Naive thymus-derived CD4-positive, alpha-beta T cell (primary cell): ENCODE measurements around the gene PJA2. TPM values are rescaled to one million over a fixed set of nuclear protein-coding genes. Genes with fewer than 3 reads are reported as not detected.

ENCODE experiments used
- ATAC-seq: fragments of 150-1000 bp; cut with Tn5 transposase; 2 replicates; pipeline ENCODE4 v1.10.0; 2021; ENCODE audit warnings: mild to moderate bottlenecking, moderate library complexity
- CTCF ChIA-PET: fragments of 350-600 bp; sonication (Branson Sonifier 250); formaldehyde crosslinking; loops from one replicate; lab custom pipeline; 2021; ENCODE audit warnings: antibody characterized with exemption; lab: Charles Lee
- POLR2A ChIA-PET: fragments of 350-600 bp; sonication (Branson Sonifier 250); formaldehyde crosslinking; loops from one replicate; lab custom pipeline; 2021; ENCODE audit warnings: antibody characterized with exemption, inconsistent platforms; lab: Charles Lee
- DNase-seq, 9 donors: peaks; one replicate each; pipeline versions ENCODE4 v3.0.0 to v3.0.0-alpha.2; 2020 to 2022; ENCODE audit warnings: mixed read lengths in 1 of 9
- H3K27ac ChIP-seq: one replicate; pipeline ENCODE4 v1.7.0; 2013; ENCODE audit warnings: mild to moderate bottlenecking, low read depth, low read length, moderate library complexity
- H3K27me3 ChIP-seq, 2 donors: one replicate each; pipeline ENCODE4 v1.7.0; 2013; ENCODE audit warnings: low read length in 2 of 2, mild to moderate bottlenecking in 2 of 2, moderate library complexity in 2 of 2; ENCODE audit not compliant: control insufficient read depth in 2 of 2, insufficient read depth in 2 of 2
- H3K36me3 ChIP-seq, 3 experiments: 1 replicate in 2 of 3; 2 replicates in 1 of 3; pipeline ENCODE4 v1.7.0; 2013; ENCODE audit warnings: low read length in 3 of 3, mild to moderate bottlenecking in 3 of 3, moderate library complexity in 1 of 3; ENCODE audit not compliant: insufficient read depth in 3 of 3, control insufficient read depth in 2 of 3
- H3K4me1 ChIP-seq, 2 donors: one replicate each; pipeline ENCODE4 v1.7.0; 2013; ENCODE audit warnings: low read length in 2 of 2, mild to moderate bottlenecking in 2 of 2, moderate library complexity in 1 of 2; ENCODE audit not compliant: control insufficient read depth in 2 of 2, insufficient read depth in 2 of 2
- H3K4me3 ChIP-seq: 2 replicates; pipeline ENCODE4 v1.7.0; 2013; ENCODE audit warnings: mild to moderate bottlenecking, low read length
- H3K9me3 ChIP-seq, 3 experiments: 1 replicate in 2 of 3; 2 replicates in 1 of 3; pipeline ENCODE4 v1.7.0; 2013; ENCODE audit warnings: low read length in 3 of 3; ENCODE audit not compliant: control insufficient read depth in 2 of 3
- H3K27ac Mint-ChIP-seq, 9 donors: one replicate each; pipeline ENCODE4 v1.8.0; 2020 to 2022; ENCODE audit warnings: mixed read lengths in 9 of 9, mild to moderate bottlenecking in 8 of 9, moderate library complexity in 5 of 9, inconsistent platforms in 2 of 9
- H3K27me3 Mint-ChIP-seq, 5 donors: one replicate each; pipeline ENCODE4 v1.8.0; 2021 to 2022; ENCODE audit warnings: mixed read lengths in 5 of 5, mild to moderate bottlenecking in 1 of 5
- H3K36me3 Mint-ChIP-seq, 5 donors: one replicate each; pipeline ENCODE4 v1.8.0; 2020 to 2022; ENCODE audit warnings: mixed read lengths in 5 of 5, mild to moderate bottlenecking in 3 of 5, inconsistent platforms in 1 of 5
- H3K4me1 Mint-ChIP-seq, 7 donors: one replicate each; pipeline ENCODE4 v1.8.0; 2020 to 2022; ENCODE audit warnings: mixed read lengths in 7 of 7, mild to moderate bottlenecking in 3 of 7, inconsistent platforms in 1 of 7
- H3K4me3 Mint-ChIP-seq, 10 donors: one replicate each; pipeline ENCODE4 v1.8.0; 2020 to 2022; ENCODE audit warnings: mild to moderate bottlenecking in 10 of 10, mixed read lengths in 10 of 10, moderate library complexity in 6 of 10, inconsistent platforms in 2 of 10
- H3K9me3 Mint-ChIP-seq, 11 donors: one replicate each; pipeline ENCODE4 v1.8.0; 2020 to 2022; ENCODE audit warnings: mixed read lengths in 11 of 11, mild to moderate bottlenecking in 4 of 11, inconsistent platforms in 1 of 11, moderate library complexity in 1 of 11
- intact Hi-C, 2 donors: fragments of 100-400 bp; cut with micrococcal nuclease; formaldehyde crosslinking; loops; one replicate each; pipeline ENCODE4 v1.15.1; 2023
- polyA plus RNA-seq, 2 donors: library from polyadenylated mRNA; unstranded; fragments of 300-500 nt; fragmentation: Illumina TruSeq; gene quantifications; one replicate each; pipeline ENCODE4 v1.2.3, GENCODE V29; 2021
- total RNA-seq, 6 experiments: library from RNA in 5 of 6; stranded (reverse) in 5 of 6; gene quantifications; 1 replicate in 5 of 6; 2 replicates in 1 of 6; pipeline ENCODE4 v1.2.3 and lab custom pipeline; 2021 to 2026

PJA2 gene
- total and polyA plus RNA-seq, 7 experiments from 2014 or later, result 50.5 to 89.9 (median 71.5) TPM

DNA sequence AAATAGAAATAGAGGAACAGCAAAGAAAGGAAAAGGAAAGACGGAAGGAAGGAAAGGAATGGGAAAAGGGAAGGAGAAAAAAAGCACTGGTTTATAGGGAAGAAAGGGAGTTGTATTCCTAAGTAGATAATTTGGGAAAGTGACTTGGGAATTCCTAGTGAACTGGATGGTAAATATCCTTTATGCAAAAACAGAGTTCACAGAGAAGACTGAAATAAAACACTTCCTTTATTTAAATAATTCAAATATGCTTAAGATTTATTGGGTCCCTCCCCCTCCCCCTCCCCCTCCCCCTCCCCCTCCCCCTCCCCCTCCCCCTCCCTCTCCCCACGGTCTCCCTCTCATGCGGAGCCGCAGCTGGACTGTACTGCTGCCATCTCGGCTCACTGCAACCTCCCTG, 69.4 kb downstream of the PJA2 start:
- DNase-seq (no peak), ATAC-seq (no peak)
- no peaks in the 10 kb centered on the region for H3K27me3 Mint-ChIP-seq
- Histone ChIP-seq H3K27me3 (peaks cover 0 to 2% of the 10 kb centered on the region in 2 donors), H3K36me3 (peaks cover 0 to 31% (median 5%) of the 10 kb centered on the region in 3 experiments), H3K4me1 (no peaks in the 10 kb centered on the region), H3K9me3 (no peaks in the 10 kb centered on the region), H3K27ac (no peak overlapping the region), H3K4me3 (no peak overlapping the region)
- H3K4me3 Mint-ChIP-seq, result peak overlapping the region in 2 of 10 donors; percentile 23 to 35
- H3K27ac Mint-ChIP-seq, result peak overlapping the region in 6 of 9 donors; percentile 36 to 89 (median 44)
- peaks cover 5 to 47% (median 39%) of the 10 kb centered on the region in 5 donors for H3K36me3 Mint-ChIP-seq
- intact Hi-C loops, result no loop called here
- peaks cover 0 to 2% (median 0%) of the 10 kb centered on the region in 11 donors for H3K9me3 Mint-ChIP-seq
- peaks cover 0 to 9% (median 4%) of the 10 kb centered on the region in 7 donors for H3K4me1 Mint-ChIP-seq
- CTCF ChIA-PET, result no interaction called here
- POLR2A ChIA-PET, result no interaction called here

DNA sequence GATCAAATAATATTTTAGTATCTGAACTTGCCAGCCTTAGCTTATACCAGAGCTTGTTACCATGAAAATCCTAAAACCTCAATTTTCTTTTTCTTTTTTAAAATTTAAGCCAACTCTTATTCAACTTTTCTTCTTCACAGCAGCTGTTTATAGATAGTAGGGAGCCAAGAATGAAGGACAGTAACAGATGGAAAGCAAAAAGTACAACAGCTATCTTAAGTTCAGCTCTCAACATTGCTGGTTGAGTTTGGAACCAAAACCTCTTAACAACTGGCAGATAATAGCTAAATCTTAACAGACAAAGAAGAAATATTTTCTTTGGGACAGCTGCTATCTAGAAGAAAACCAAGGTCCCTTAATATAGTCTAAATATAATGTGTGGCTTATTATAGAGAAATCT, 74.7 kb downstream of the PJA2 start:
- H3K36me3 ChIP-seq, result peaks cover 0 to 16% (median 5%) of the 10 kb centered on the region in 3 experiments
- Mint-ChIP-seq H3K9me3 (peaks cover 0 to under 1% (median 0%) of the 10 kb centered on the region in 11 donors), H3K27ac (peak overlapping the region in 2 of 9 donors; percentile 19 to 29), H3K4me1 (peaks cover 0 to 6% (median 2%) of the 10 kb centered on the region in 7 donors), H3K4me3 (no peak overlapping the region), H3K27me3 (no peaks in the 10 kb centered on the region), H3K36me3 (peaks cover 9 to 54% (median 36%) of the 10 kb centered on the region in 5 donors)
- ATAC-seq, result no peak
- DNase-seq, result no peak
- CTCF ChIA-PET, result no interaction called here
- no peak overlapping the region for H3K27ac ChIP-seq
- H3K4me3 ChIP-seq, result no peak overlapping the region
- H3K9me3 ChIP-seq, result no peaks in the 10 kb centered on the region
- intact Hi-C loops, result no loop called here
- POLR2A ChIA-PET, result interaction anchor here (2.5 kb wide), 1 partner anchor 74 kb away, joined by 9 read pairs; the partner anchor contains the start of gene PJA2
- peaks cover 0 to 2% of the 10 kb centered on the region in 2 donors for H3K27me3 ChIP-seq
- H3K4me1 ChIP-seq, result no peaks in the 10 kb centered on the region

DNA sequence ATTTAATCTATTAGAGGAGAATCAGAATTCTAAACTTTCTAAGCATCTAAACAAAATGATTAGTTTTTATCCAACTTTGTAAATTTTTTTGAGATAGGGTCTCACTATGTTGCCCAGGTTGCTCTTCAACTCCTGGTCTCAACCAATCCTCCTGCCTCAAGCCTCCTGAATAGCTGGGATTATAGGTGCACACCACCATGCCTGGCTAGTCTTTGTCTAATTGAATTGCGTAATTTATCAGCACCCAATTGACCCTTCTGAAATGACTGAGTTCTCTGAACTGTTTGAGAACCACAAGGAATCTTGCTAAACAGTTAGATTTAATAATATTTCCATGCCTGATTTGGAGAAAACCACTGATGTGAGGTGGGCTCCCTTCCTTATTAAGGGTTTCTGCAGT, 75.7 kb downstream of the PJA2 start:
- intact Hi-C loops, result no loop called here
- H3K27me3 Mint-ChIP-seq, result no peaks in the 10 kb centered on the region
- ChIA-PET POLR2A (no interaction called here), CTCF (no interaction called here)
- ATAC-seq, result no peak
- peaks cover 9 to 48% (median 27%) of the 10 kb centered on the region in 5 donors for H3K36me3 Mint-ChIP-seq
- H3K27ac ChIP-seq, result no peak overlapping the region
- no peaks in the 10 kb centered on the region for H3K9me3 Mint-ChIP-seq
- H3K9me3 ChIP-seq, result no peaks in the 10 kb centered on the region
- H3K4me3 Mint-ChIP-seq, result no peak overlapping the region
- H3K27me3 ChIP-seq, result no peaks in the 10 kb centered on the region
- no peak overlapping the region for H3K4me3 ChIP-seq
- H3K4me1 Mint-ChIP-seq, result peaks cover 0 to 4% (median 0%) of the 10 kb centered on the region in 7 donors
- no peak for DNase-seq
- peak overlapping the region in 2 of 9 donors; percentile 12 to 57 for H3K27ac Mint-ChIP-seq
- no peaks in the 10 kb centered on the region for H3K4me1 ChIP-seq
- peaks cover 0 to 22% (median 5%) of the 10 kb centered on the region in 3 experiments for H3K36me3 ChIP-seq

DNA sequence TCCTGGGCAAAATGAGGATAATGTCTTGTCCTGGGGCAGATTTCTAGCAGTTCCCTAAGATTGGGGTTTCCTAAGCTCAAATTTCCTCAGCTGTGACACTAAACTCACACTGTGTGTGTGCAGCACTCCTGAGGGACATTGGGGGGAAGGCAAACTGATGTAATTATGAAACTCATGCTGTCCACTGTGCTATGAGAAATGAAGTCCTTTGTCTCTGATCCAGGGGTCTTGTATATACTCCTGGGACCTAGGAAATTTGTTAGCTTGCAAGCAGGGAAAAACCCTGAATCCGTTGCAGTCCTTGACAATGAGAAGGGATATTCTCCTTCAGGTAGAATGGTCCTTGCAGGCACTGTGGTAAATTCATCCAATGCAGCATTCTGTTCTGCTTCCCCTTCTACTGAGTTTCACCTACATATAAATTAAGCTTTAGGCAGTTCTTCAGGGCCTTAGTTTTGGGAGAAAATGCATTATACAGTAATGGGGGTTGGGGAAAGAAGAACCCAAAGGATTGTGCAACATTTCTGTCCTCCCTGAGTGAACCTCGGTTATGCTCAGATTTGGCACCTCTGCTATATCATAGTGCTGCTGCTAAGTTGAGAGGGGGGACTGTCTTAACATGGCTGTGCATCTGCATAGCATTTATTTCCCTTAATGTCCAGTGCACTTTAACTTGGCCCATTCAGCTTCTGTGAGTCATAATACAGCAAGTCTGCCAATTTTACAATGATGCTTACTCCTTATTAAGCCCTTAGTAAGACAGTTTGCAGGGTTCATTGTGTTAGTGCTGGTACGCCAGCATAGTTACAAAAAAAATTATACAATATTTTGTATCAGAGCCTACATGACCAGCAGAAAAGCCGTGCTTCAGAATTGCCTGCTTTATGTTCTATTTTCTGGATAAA, 80.2 kb downstream of the PJA2 start:
- H3K9me3 ChIP-seq, result no peaks in the 10 kb centered on the region
- no peaks in the 10 kb centered on the region for H3K27me3 ChIP-seq
- H3K27ac ChIP-seq, result no peak overlapping the region
- ATAC-seq (no peak), DNase-seq (no peak)
- Mint-ChIP-seq H3K27me3 (no peaks in the 10 kb centered on the region), H3K4me3 (no peak overlapping the region), H3K36me3 (peaks cover 4 to 24% (median 8%) of the 10 kb centered on the region in 5 donors), H3K9me3 (no peaks in the 10 kb centered on the region), H3K4me1 (peaks cover 0 to 3% (median 0%) of the 10 kb centered on the region in 7 donors), H3K27ac (peak overlapping the region in 4 of 9 donors; percentile 6 to 42 (median 20))
- no peaks in the 10 kb centered on the region for H3K4me1 ChIP-seq
- intact Hi-C loops, result loop anchor here in 1 of 2 donors (10.0 kb wide), 1 partner anchor 645 kb away; no protein-coding TSS in a partner anchor
- peaks cover 0 to 7% (median 0%) of the 10 kb centered on the region in 3 experiments for H3K36me3 ChIP-seq
- no peak overlapping the region for H3K4me3 ChIP-seq
- ChIA-PET CTCF (no interaction called here), POLR2A (interaction anchor here (1.3 kb wide), 1 partner anchor 8 kb away, joined by 3 read pairs; no protein-coding TSS in a partner anchor)

DNA sequence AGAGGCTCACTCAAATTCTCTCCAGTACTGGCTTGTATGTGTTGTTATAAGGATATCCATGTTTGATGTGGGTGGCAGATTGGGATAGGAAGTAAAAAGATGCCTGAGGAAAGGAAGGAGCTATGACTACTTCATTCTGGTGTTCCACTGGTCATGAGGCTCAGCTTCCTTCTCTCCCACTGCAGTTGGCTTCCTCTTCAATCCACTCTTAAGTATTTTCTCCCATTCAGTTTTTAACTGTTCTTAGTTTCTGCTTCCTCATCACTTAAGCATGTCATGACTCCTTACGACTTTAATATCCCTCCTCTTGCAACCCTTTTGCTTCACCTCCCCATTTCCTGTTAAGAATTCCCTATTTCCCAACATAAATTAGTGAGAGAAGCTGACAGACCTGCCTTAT, 81.1 kb downstream of the PJA2 start:
- Histone ChIP-seq H3K4me1 (no peaks in the 10 kb centered on the region), H3K9me3 (no peaks in the 10 kb centered on the region), H3K4me3 (no peak overlapping the region), H3K27ac (no peak overlapping the region), H3K27me3 (no peaks in the 10 kb centered on the region), H3K36me3 (peaks cover 0 to 7% (median 0%) of the 10 kb centered on the region in 3 experiments)
- intact Hi-C loops, result loop anchor here in 1 of 2 donors (10.0 kb wide), 1 partner anchor 644 kb away; no protein-coding TSS in a partner anchor
- ATAC-seq, result no peak
- Mint-ChIP-seq H3K27me3 (no peaks in the 10 kb centered on the region), H3K27ac (peak overlapping the region in 2 of 9 donors; percentile 26 to 52), H3K9me3 (no peaks in the 10 kb centered on the region), H3K4me3 (no peak overlapping the region), H3K36me3 (peaks cover 4 to 21% (median 8%) of the 10 kb centered on the region in 5 donors), H3K4me1 (peaks cover 0 to 3% (median 0%) of the 10 kb centered on the region in 7 donors)
- no peak for DNase-seq
- CTCF ChIA-PET, result interaction anchor here (0.5 kb wide), 1 partner anchor 16 kb away, joined by 4 read pairs; no protein-coding TSS in a partner anchor
- POLR2A ChIA-PET, result interaction anchor here (1.3 kb wide), 1 partner anchor 9 kb away, joined by 3 read pairs; no protein-coding TSS in a partner anchor

DNA sequence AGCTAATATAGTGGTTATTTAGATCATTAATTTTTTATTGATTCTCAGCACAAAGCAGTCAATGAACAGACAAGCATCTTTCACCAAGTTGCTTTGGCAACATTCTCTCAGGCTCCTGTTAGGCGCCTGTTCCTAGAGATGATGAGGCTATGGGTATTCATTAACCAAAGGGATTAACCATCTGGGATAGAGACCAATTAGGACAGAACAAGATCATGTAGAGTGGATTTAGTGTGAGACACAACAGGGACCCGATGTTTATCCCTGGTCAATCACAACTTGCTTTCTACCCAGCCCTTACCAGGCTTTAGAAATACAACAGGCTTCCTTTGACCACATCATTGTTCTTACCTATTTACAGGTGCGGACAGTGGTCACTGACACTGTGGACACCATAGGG, 82.2 kb downstream of the PJA2 start:
- Histone ChIP-seq H3K27me3 (no peaks in the 10 kb centered on the region), H3K9me3 (no peaks in the 10 kb centered on the region), H3K36me3 (peaks cover 0 to 7% (median 0%) of the 10 kb centered on the region in 3 experiments), H3K4me3 (no peak overlapping the region), H3K27ac (no peak overlapping the region), H3K4me1 (no peaks in the 10 kb centered on the region)
- intact Hi-C loops, result loop anchor here in 1 of 2 donors (10.0 kb wide), 1 partner anchor 643 kb away; no protein-coding TSS in a partner anchor
- peaks cover 2 to 19% (median 6%) of the 10 kb centered on the region in 5 donors for H3K36me3 Mint-ChIP-seq
- no peak for ATAC-seq
- DNase-seq, result no peak
- H3K4me1 Mint-ChIP-seq, result peaks cover 0 to 2% (median 0%) of the 10 kb centered on the region in 7 donors
- ChIA-PET POLR2A (no interaction called here), CTCF (no interaction called here)
- no peaks in the 10 kb centered on the region for H3K9me3 Mint-ChIP-seq
- no peak overlapping the region for H3K4me3 Mint-ChIP-seq
- peak overlapping the region in 1 of 9 donors; percentile 25 for H3K27ac Mint-ChIP-seq
- H3K27me3 Mint-ChIP-seq, result no peaks in the 10 kb centered on the region
